Spleen (tissue), 11 donors: ENCODE data around the gene IRF2BPL. TPM values are rescaled to one million over a fixed set of nuclear protein-coding genes. Genes with fewer than 3 reads are reported as not detected.

ENCODE experiments used
- DNase-seq: peaks from one replicate; pipeline ENCODE4 v3.0.0-alpha.2; 2020
- H3K27ac ChIP-seq, 8 donors: fragments of 200-600 bp; sonication (generic) in 7 of 8; 1 replicate in 4 of 8; 2 replicates in 4 of 8; pipeline versions ENCODE4 v1.5.0 to v1.8.0; 2016 to 2021; ENCODE audit warnings: inconsistent platforms in 4 of 8, mild to moderate bottlenecking in 4 of 8, moderate library complexity in 1 of 8
- H3K27me3 ChIP-seq, 7 donors: fragments of 200-600 bp; sonication (generic) in 6 of 7; replicated peaks in 1 of 7; 1 replicate in 4 of 7; 2 replicates in 3 of 7; pipeline versions ENCODE4 v1.5.0 to v1.8.0; 2016 to 2021; ENCODE audit warnings: inconsistent platforms in 3 of 7, mild to moderate bottlenecking in 1 of 7
- H3K36me3 ChIP-seq, 6 donors: fragments of 200-600 bp; sonication (generic) in 5 of 6; 1 replicate in 4 of 6; 2 replicates in 2 of 6; pipeline versions ENCODE4 v1.5.0 to v1.8.0; 2016 to 2021; ENCODE audit warnings: inconsistent platforms in 2 of 6
- H3K4me1 ChIP-seq, 6 donors: fragments of 200-600 bp; sonication (generic) in 5 of 6; 1 replicate in 3 of 6; 2 replicates in 3 of 6; pipeline versions ENCODE4 v1.5.0 to v1.8.0; 2016 to 2021; ENCODE audit warnings: inconsistent platforms in 3 of 6
- H3K4me3 ChIP-seq, 8 donors: fragments of 200-600 bp; sonication (generic) in 7 of 8; 1 replicate in 4 of 8; 2 replicates in 4 of 8; pipeline versions ENCODE4 v1.5.0 to v1.8.0; 2016 to 2021; ENCODE audit warnings: inconsistent platforms in 4 of 8, mild to moderate bottlenecking in 4 of 8, moderate library complexity in 2 of 8
- H3K9me3 ChIP-seq, 8 donors: fragments of 200-600 bp; sonication (generic) in 7 of 8; 1 replicate in 4 of 8; 2 replicates in 4 of 8; pipeline versions ENCODE4 v1.5.0 to v1.8.0; 2016 to 2021; ENCODE audit warnings: inconsistent platforms in 4 of 8
- CTCF ChIP-seq, 11 experiments: fragments of 200-600 bp in 7 of 11; fragments of 450-650 bp in 4 of 11; sonication (generic) in 4 of 11; IDR thresholded peaks in 8 of 11; conservative IDR thresholded peaks in 3 of 11; 1 replicate in 7 of 11; 2 replicates in 4 of 11; pipeline versions ENCODE4 v1.4.0 to v1.8.0; 2016 to 2021; ENCODE audit warnings: antibody characterized with exemption in 11 of 11, inconsistent platforms in 4 of 11, mild to moderate bottlenecking in 1 of 11
- POLR2A ChIP-seq, 3 donors: fragments of 450-650 bp; IDR thresholded peaks; one replicate each; pipeline ENCODE4 v1.5.1; 2017; ENCODE audit warnings: antibody characterized with exemption in 3 of 3, mild to moderate bottlenecking in 1 of 3
- POLR2AphosphoS5 ChIP-seq, 3 donors: sonication (generic); formaldehyde crosslinking; IDR thresholded peaks; one replicate each; pipeline ENCODE4 v1.5.1; 2017; ENCODE audit warnings: antibody characterized with exemption in 3 of 3
- WGBS, 5 donors: extraction: QIAGEN DNeasy Blood & Tissue Kit in 3 of 5; methylation state at CpG; one replicate each; pipeline versions ENCODE4 v1.1.5 to v1.1.7; 2013 to 2018; 5-methylcytosine and 5-hydroxymethylcytosine counted together
- intact Hi-C: fragments of 100-400 bp; cut with DNase I; formaldehyde crosslinking; loops from one replicate; pipeline ENCODE4 v1.15.0; 2023; ENCODE audit warnings: low total_unique reads
- polyA plus RNA-seq, 3 donors: library from polyadenylated mRNA; stranded (reverse); fragments of 200-250 nt; gene quantifications; one replicate each; pipeline ENCODE4 v1.2.1, GENCODE V29; 2013
- total RNA-seq, 7 donors: library from RNA; depleted of rRNA in 3 of 7; stranded (reverse); fragments of >200 nt in 3 of 7; fragmentation: NEBNext Ultra II Directional in 4 of 7; extraction: Animal tissue kit (Norgen Biotek cat#: 25700) in 4 of 7; gene quantifications; one replicate each; pipeline versions ENCODE4 v1.1.0 to v1.2.1, GENCODE V29; 2016 to 2021
- donor health status: healthy with polysubstance abuse.
- donor health status: DM: no; HTN: no; CAD: no; lungs with moderate emphysema.
- donor health status: DM: no; HTN: no; CAD: no.
- donor health status: Bipolar disorder and iron deficiency.
- donor health status: healthy.
- donor health status: DM: no; HTN: no; CAD: no.
- donor health status: DM: yes; HTN: yes; CAD: no.

IRF2BPL gene
- total and polyA plus RNA-seq, 10 donors = 4.1 to 62.7 (median 46.2) TPM

GRCh38 chr14:77067632-77068516 is 39.4 kb upstream of the IRF2BPL start:
- DNase-seq = peak; percentile 86
- H3K36me3 ChIP-seq = peaks cover 0 to 6% (median 0%) of the 10 kb centered on the region in 6 donors
- H3K27me3 ChIP-seq = peaks cover 0 to 22% (median 0%) of the 10 kb centered on the region in 7 donors
- no peak overlapping the region for H3K4me3 ChIP-seq
- H3K27ac ChIP-seq = peak overlapping the region in 1 of 8 donors; percentile 9
- intact Hi-C loops = no loop called here
- H3K4me1 ChIP-seq = peaks cover 0 to 41% (median 29%) of the 10 kb centered on the region in 6 donors
- no peaks in the 10 kb centered on the region for H3K9me3 ChIP-seq
- peak; percentile 67 to 90 (median 83) for TF ChIP-seq CTCF (IDR thresholded peaks at IDR 0.05 in 8 of 11, conservative IDR thresholded peaks at IDR 0.05 in 3 of 11)
- TF ChIP-seq POLR2A (IDR thresholded peaks at IDR 0.05) = no peak
- TF ChIP-seq POLR2AphosphoS5 (IDR thresholded peaks at IDR 0.05) = peak; percentile 25 to 60 (median 46)
- WGBS, 5 donors = 46 to 52% (median 49%) methylated on average over 10 to 11 of the region's 11 CpGs

DNA sequence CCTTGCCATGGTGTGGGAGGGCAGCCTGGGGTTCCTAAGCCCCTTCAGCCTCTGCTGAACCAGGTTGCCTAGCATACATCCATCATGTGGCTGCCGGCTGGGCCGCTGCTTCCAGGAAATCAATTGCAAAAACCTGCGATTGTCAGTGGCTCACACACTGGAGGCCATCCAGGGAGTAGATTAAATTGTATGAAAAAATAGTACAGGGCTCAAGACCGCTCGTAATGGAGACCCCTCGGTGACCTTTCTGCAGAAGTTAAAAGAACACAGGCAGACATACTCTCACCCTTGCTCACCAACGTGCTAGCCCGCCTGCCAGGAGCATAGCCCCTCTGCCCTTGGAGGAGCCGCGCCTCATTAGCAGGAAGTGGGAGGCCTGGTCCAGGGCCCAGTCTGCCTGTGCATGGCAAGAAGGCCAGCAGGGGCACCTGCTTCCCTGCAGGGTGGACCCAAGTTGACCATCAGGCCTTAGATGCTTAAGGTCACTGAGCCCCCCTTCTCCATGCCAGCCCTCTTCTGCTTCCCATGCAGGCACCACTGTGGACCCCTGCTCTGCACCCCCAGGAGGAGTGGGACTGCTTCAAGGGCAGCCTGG is 38.2 kb upstream of the IRF2BPL start:
- intact Hi-C loops = no loop called here
- TF ChIP-seq POLR2AphosphoS5 (IDR thresholded peaks at IDR 0.05) (peak in 1 of 3 donors; percentile 18), POLR2A (IDR thresholded peaks at IDR 0.05) (no peak)
- peaks cover 0 to 6% (median 0%) of the 10 kb centered on the region in 6 donors for H3K36me3 ChIP-seq
- H3K27ac ChIP-seq = peak overlapping the region in 1 of 8 donors; percentile 11
- no peak overlapping the region for H3K4me3 ChIP-seq
- DNase-seq = no peak
- H3K9me3 ChIP-seq = no peaks in the 10 kb centered on the region
- peaks cover 0 to 41% (median 29%) of the 10 kb centered on the region in 6 donors for H3K4me1 ChIP-seq
- H3K27me3 ChIP-seq = peaks cover 0 to 22% (median 0%) of the 10 kb centered on the region in 7 donors
- WGBS, 5 donors = 61 to 69% (median 68%) methylated on average over 4 to 10 of the region's 10 CpGs

- DNase-seq = no peak
- Histone ChIP-seq H3K27me3 (peaks cover 0 to 22% (median 0%) of the 10 kb centered on the region in 7 donors), H3K4me3 (no peak overlapping the region), H3K9me3 (no peaks in the 10 kb centered on the region), H3K36me3 (peaks cover 0 to 6% (median 0%) of the 10 kb centered on the region in 6 donors), H3K4me1 (peaks cover 0 to 39% (median 27%) of the 10 kb centered on the region in 6 donors), H3K27ac (peak overlapping the region in 1 of 8 donors; percentile 11)
- intact Hi-C loops = no loop called here
- TF ChIP-seq POLR2AphosphoS5 (IDR thresholded peaks at IDR 0.05) (no peak), CTCF (IDR thresholded peaks at IDR 0.05 in 8 of 11, conservative IDR thresholded peaks at IDR 0.05 in 3 of 11) (no peak), POLR2A (IDR thresholded peaks at IDR 0.05) (no peak)
- 66 to 89% (median 76%) methylated on average over 5 to 6 of the region's 6 CpGs for WGBS, 5 donors
Measured at GRCh38 chr14:77065851-77066577, 37.5 kb upstream of the IRF2BPL start.

DNA sequence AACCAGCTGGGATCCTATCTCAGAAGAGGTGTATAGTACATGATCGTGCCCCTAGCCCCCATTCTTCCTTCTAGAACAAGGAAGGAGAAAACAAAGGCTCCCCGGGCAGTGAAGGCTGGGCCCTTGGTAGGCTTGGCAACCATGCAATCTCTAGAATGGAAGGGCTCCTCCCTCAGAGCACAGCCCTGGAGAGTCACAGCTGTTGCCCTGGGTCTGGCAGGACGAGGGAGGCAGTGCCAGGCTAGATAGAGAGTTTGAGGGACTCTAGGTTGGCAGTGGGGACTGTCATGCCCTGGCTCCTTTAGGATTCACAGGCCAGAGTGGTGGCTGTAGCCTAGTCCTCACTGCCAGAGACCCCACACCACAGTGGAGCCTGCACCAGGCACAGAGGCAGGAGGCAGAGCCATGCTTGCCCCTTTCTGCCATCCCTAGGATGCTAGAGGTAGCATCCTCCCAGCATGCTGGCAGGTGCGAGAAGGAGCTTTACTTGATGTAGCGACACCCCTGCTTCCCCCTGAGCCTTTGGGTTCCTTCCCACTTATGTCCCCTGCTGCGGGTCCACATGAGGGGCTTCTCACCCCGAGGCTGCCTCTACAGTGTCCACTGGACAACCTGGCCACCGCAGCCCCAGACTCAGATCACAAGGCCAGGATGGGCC is 36.1 kb upstream of the IRF2BPL start:
- no peaks in the 10 kb centered on the region for H3K9me3 ChIP-seq
- H3K36me3 ChIP-seq = peaks cover 0 to 2% (median 0%) of the 10 kb centered on the region in 6 donors
- peaks cover 0 to 29% (median 17%) of the 10 kb centered on the region in 6 donors for H3K4me1 ChIP-seq
- peaks cover 0 to 13% (median 0%) of the 10 kb centered on the region in 7 donors for H3K27me3 ChIP-seq
- TF ChIP-seq POLR2A (IDR thresholded peaks at IDR 0.05) = no peak
- no peak for TF ChIP-seq POLR2AphosphoS5 (IDR thresholded peaks at IDR 0.05)
- TF ChIP-seq CTCF (IDR thresholded peaks at IDR 0.05 in 8 of 11, conservative IDR thresholded peaks at IDR 0.05 in 3 of 11) = no peak
- no peak overlapping the region for H3K27ac ChIP-seq
- intact Hi-C loops = no loop called here
- no peak for DNase-seq
- 76 to 88% (median 85%) methylated on average over 7 to 8 of the region's 8 CpGs for whole genome bisulfite sequencing, 5 donors
- no peak overlapping the region for H3K4me3 ChIP-seq
